Measurements from ENCODE around the gene CLK2. TPM values are rescaled to one million over a fixed set of nuclear protein-coding genes. Genes with fewer than 3 reads are reported as not detected.
"Not testable (repeated sequence)": the region's sequence is repeated elsewhere in the genome, so short reads cannot be mapped to it uniquely, and the experiment has no call there.

Gene CLK2
- total and polyA plus RNA-seq, 2 donors (not counting 3 experiments of a cell fraction or from before 2014, with no cell fraction given), result 69.1 to 80.9 TPM

GRCh38 chr1:155247667-155248553, 25.4 kb downstream of the CLK2 start:
- no peak overlapping the region for H2AFZ ChIP-seq (ENCODE audit: low read depth, low read length)
- H4K20me1 ChIP-seq (replicated peaks; ENCODE audit: control insufficient read depth, extremely low read depth, insufficient read depth, low read length), result no peaks in the 10 kb centered on the region
- POLR2A ChIA-PET, result interaction anchor here (0.6 kb wide), 1 partner anchor 23 kb away, joined by 8 read pairs; no protein-coding TSS in a partner anchor
- CTCF ChIA-PET, result interaction anchor here (1.3 to 5.8 kb wide), 4 partner anchors 10 to 401 kb away, joined by 4 to 115 read pairs (median 4); partner anchors contain the start of gene RUSC1
- intact Hi-C loops (cut with micrococcal nuclease), result no loop called here
- H3K4me1 ChIP-seq (ENCODE audit: control insufficient read depth, extremely low read depth, insufficient read depth, low read length), result peaks cover 17% of the 10 kb centered on the region
- TF ChIP-seq GATA2 (IDR thresholded peaks at IDR 0.05; ENCODE audit: insufficient read depth, insufficient read length, low read depth, low read length) (no peak), JUN (IDR thresholded peaks at IDR 0.05; ENCODE audit: borderline replicate concordance, insufficient read depth, insufficient read length, low read depth) (no peak), POLR2A (IDR thresholded peaks at IDR 0.05; ENCODE audit: low read depth, low read length) (no peak), CTCF (IDR thresholded peaks at IDR 0.05; ENCODE audit: extremely low read depth in 1 of 2, insufficient read depth in 1 of 2, low read depth in 1 of 2, low read length in 2 of 2) (no peak), EZH2 (IDR thresholded peaks at IDR 0.05; ENCODE audit: borderline replicate concordance, low read depth, low read length, severe bottlenecking) (no peak), MYC (IDR thresholded peaks at IDR 0.05; ENCODE audit: low read depth, low read length) (no peak), FOS (IDR thresholded peaks at IDR 0.05; ENCODE audit: borderline replicate concordance, insufficient read depth, low read length) (no peak), POLR2AphosphoS5 (IDR thresholded peaks at IDR 0.05; ENCODE audit: insufficient read depth, low read depth, low read length) (no peak), MAX (IDR thresholded peaks at IDR 0.05; ENCODE audit: insufficient read depth, insufficient read length) (no peak)
- no peaks in the 10 kb centered on the region for H3K9me3 ChIP-seq (replicated peaks; ENCODE audit: control insufficient read depth, insufficient read depth, low read length)
- dilution Hi-C loops (cut with MboI; ENCODE audit: extremely low pct_ligation_motif_present, low sequenced_read_pairs), result no loop called here
- DNase-seq (ENCODE audit: low read depth, low spot score) (no peak), FAIRE-seq (no peak)
- no peak overlapping the region for H3K4me3 ChIP-seq (replicated peaks in 1 of 3; ENCODE audit: insufficient read depth in 1 of 3, low read depth in 1 of 3, low read length in 3 of 3)
- H3K9ac ChIP-seq (replicated peaks; ENCODE audit: extremely low read depth, insufficient read depth, low read length), result no peak overlapping the region
- peaks cover 3 to 14% of the 10 kb centered on the region in 2 experiments for H3K36me3 ChIP-seq (ENCODE audit: control insufficient read depth in 2 of 2, extremely low read depth in 1 of 2, insufficient read depth in 2 of 2, low read length in 2 of 2)
- peaks cover 7% of the 10 kb centered on the region for H3K79me2 ChIP-seq (ENCODE audit: control insufficient read depth, insufficient read depth, low read length)
- H3K9me1 ChIP-seq (replicated peaks; ENCODE audit: control insufficient read depth, extremely low read depth, insufficient read depth, low read length), result no peaks in the 10 kb centered on the region
- BruUV-seq (replicated peaks), result no TSS peak
- no peak overlapping the region for H3K4me2 ChIP-seq (ENCODE audit: insufficient read depth, low read length)
- H3K27ac ChIP-seq (ENCODE audit: insufficient read depth, low read depth, low read length), result no peak overlapping the region
- no peaks in the 10 kb centered on the region for H3K27me3 ChIP-seq (ENCODE audit: control insufficient read depth in 2 of 2, insufficient read depth in 2 of 2, low read length in 2 of 2)

- H3K27ac ChIP-seq (ENCODE audit: insufficient read depth, low read depth, low read length); dilution Hi-C loops (cut with MboI; ENCODE audit: extremely low pct_ligation_motif_present, low sequenced_read_pairs); FAIRE-seq; H3K4me2 ChIP-seq (ENCODE audit: insufficient read depth, low read length); DNase-seq (ENCODE audit: low read depth, low spot score); H3K9me3 ChIP-seq (replicated peaks; ENCODE audit: control insufficient read depth, insufficient read depth, low read length); intact Hi-C loops (cut with micrococcal nuclease); H2AFZ ChIP-seq (ENCODE audit: low read depth, low read length); BruUV-seq (replicated peaks); CTCF ChIA-PET; H3K27me3 ChIP-seq (ENCODE audit: control insufficient read depth in 2 of 2, insufficient read depth in 2 of 2, low read length in 2 of 2); H3K9ac ChIP-seq (replicated peaks; ENCODE audit: extremely low read depth, insufficient read depth, low read length); H3K4me3 ChIP-seq (replicated peaks in 1 of 3; ENCODE audit: insufficient read depth in 1 of 3, low read depth in 1 of 3, low read length in 3 of 3); H3K9me1 ChIP-seq (replicated peaks; ENCODE audit: control insufficient read depth, extremely low read depth, insufficient read depth, low read length); H4K20me1 ChIP-seq (replicated peaks; ENCODE audit: control insufficient read depth, extremely low read depth, insufficient read depth, low read length); H3K79me2 ChIP-seq (ENCODE audit: control insufficient read depth, insufficient read depth, low read length): not testable (repeated sequence)
- Histone ChIP-seq H3K36me3 (ENCODE audit: control insufficient read depth in 2 of 2, extremely low read depth in 1 of 2, insufficient read depth in 2 of 2, low read length in 2 of 2) (peaks cover 3 to 14% of the 10 kb centered on the region in 2 experiments), H3K4me1 (ENCODE audit: control insufficient read depth, extremely low read depth, insufficient read depth, low read length) (peaks cover 17% of the 10 kb centered on the region)
- POLR2A ChIA-PET, result interaction anchor here (0.6 kb wide), 1 partner anchor 9 kb away, joined by 4 read pairs; no protein-coding TSS in a partner anchor
Observed at GRCh38 chr1:155246796-155247195, 26.5 kb downstream of the CLK2 start.

All from endothelial cell of umbilical vein (primary cell).